A549 (cell line): ENCODE data around the gene UACA. TPM values are rescaled to one million over a fixed set of nuclear protein-coding genes. Genes with fewer than 3 reads are reported as not detected.

Experiments used
- ATAC-seq, 2 experiments: fragments of 200-7000 bp in 1 of 2; fragments of >200 bp in 1 of 2; cut with Nextera tagmentation in 1 of 2; cut with Tn5 transposase in 1 of 2; 3 replicates each; pipeline versions ENCODE4 v1.8.0 to v1.9.1; 2018 to 2020; ENCODE audit warnings: mild to moderate bottlenecking in 1 of 2, moderate library complexity in 1 of 2
- CTCF ChIA-PET: fragments of 300-600 bp; sonication (Branson Sonifier 250); formaldehyde crosslinking; extraction: SDS; loops from one replicate; lab custom pipeline; 2021; ENCODE audit warnings: antibody characterized with exemption, inconsistent platforms; lab: Yijun Ruan, JAX
- POLR2A ChIA-PET: fragments of 350-600 bp; formaldehyde crosslinking; extraction: SDS; loops from one replicate; lab custom pipeline; 2021; ENCODE audit warnings: antibody characterized with exemption, inconsistent platforms; lab: Yijun Ruan, JAX
- DNase-seq, 2 experiments: peaks; one replicate each; pipeline versions ENCODE4 v3.0.0 to v3.0.0-alpha.2; 2011 to 2016; ENCODE audit warnings: low read depth in 1 of 2, low spot score in 1 of 2
- FAIRE-seq: peaks from 2 replicates; lab custom pipeline; 2011; peaks lifted over from hg19 to GRCh38; lab: Jason Lieb, UNC
- H3K27ac ChIP-seq, 2 experiments: fragments of >200 bp; sonication (Bioruptor Twin); formaldehyde crosslinking; 3 replicates each; pipeline ENCODE4 v1.5.1; 2016 to 2017
- H3K4me1 ChIP-seq: fragments of >200 bp; sonication (Bioruptor Twin); formaldehyde crosslinking; 3 replicates; pipeline ENCODE4 v1.6.1; 2016
- H3K4me2 ChIP-seq: fragments of >200 bp; sonication (Bioruptor Twin); formaldehyde crosslinking; 3 replicates; pipeline ENCODE4 v1.6.1; 2016
- H3K4me3 ChIP-seq: fragments of >200 bp; sonication (Bioruptor Twin); formaldehyde crosslinking; 3 replicates; pipeline ENCODE4 v1.5.1; 2016
- H3K9me3 ChIP-seq: fragments of >200 bp; sonication (Bioruptor Twin); formaldehyde crosslinking; 3 replicates; pipeline ENCODE4 v1.6.1; 2016
- ATOH8 ChIP-seq: fragments of 250-450 bp; sonication (Bioruptor Pico); IDR thresholded peaks from 2 replicates; pipeline ENCODE4 v1.5.0; 2020; ENCODE audit warnings: low read depth, mild to moderate bottlenecking, moderate library complexity
- BCL3 ChIP-seq: fragments of >200 bp; sonication (Bioruptor Twin); formaldehyde crosslinking; IDR thresholded peaks from 3 replicates; pipeline ENCODE4 v1.6.1; 2016
- CHD2 ChIP-seq: fragments of 150-350 bp; IDR thresholded peaks from 2 replicates; pipeline ENCODE4 v1.6.1; 2014; ENCODE audit warnings: low read length; ENCODE audit not compliant: partially characterized antibody
- CHD4 ChIP-seq: fragments of 200-600 bp; sonication (generic); IDR thresholded peaks from 2 replicates; pipeline ENCODE4 v1.6.1; 2016; ENCODE audit warnings: antibody characterized with exemption, mild to moderate bottlenecking, borderline replicate concordance
- E2F6 ChIP-seq: IDR thresholded peaks from 2 replicates; pipeline ENCODE4 v1.6.1; 2012; ENCODE audit warnings: low read depth, borderline replicate concordance
- EHF ChIP-seq: fragments of 250-450 bp; sonication (Bioruptor Pico); IDR thresholded peaks from 2 replicates; pipeline ENCODE4 v1.5.0; 2020; ENCODE audit warnings: mild to moderate bottlenecking
- EP300 ChIP-seq, 2 experiments: fragments of >200 bp; sonication (Bioruptor Twin); formaldehyde crosslinking; IDR thresholded peaks; 2 replicates in 1 of 2; 3 replicates in 1 of 2; pipeline ENCODE4 v1.6.1; 2016 to 2017
- ESRRA ChIP-seq: fragments of 150-350 bp; IDR thresholded peaks from 2 replicates; pipeline ENCODE4 v1.6.1; 2014; ENCODE audit warnings: mild to moderate bottlenecking, low read length, borderline replicate concordance
- FOSL2 ChIP-seq, 2 experiments: fragments of 450-650 bp in 1 of 2; fragments of >200 bp in 1 of 2; sonication (Bioruptor Twin) in 1 of 2; formaldehyde crosslinking; IDR thresholded peaks; 2 replicates each; pipeline versions ENCODE4 v1.5.0 to v1.6.1; 2016 to 2020; ENCODE audit warnings: mild to moderate bottlenecking in 1 of 2, moderate library complexity in 1 of 2
- FOXS1 ChIP-seq: fragments of 250-450 bp; sonication (Bioruptor Pico); IDR thresholded peaks from 2 replicates; pipeline ENCODE4 v1.5.0; 2020; ENCODE audit warnings: mild to moderate bottlenecking, moderate library complexity
- KDM1A ChIP-seq: fragments of 200-600 bp; sonication (generic); IDR thresholded peaks from 2 replicates; pipeline ENCODE4 v1.6.1; 2016; ENCODE audit warnings: low read depth, mild to moderate bottlenecking
- KDM5A ChIP-seq: fragments of 200-600 bp; sonication (generic); IDR thresholded peaks from 2 replicates; pipeline ENCODE4 v1.6.1; 2016; ENCODE audit warnings: antibody characterized with exemption, mild to moderate bottlenecking
- MYC ChIP-seq: IDR thresholded peaks from 2 replicates; pipeline ENCODE4 v1.6.1; 2012; ENCODE audit warnings: mild to moderate bottlenecking, inconsistent platforms, low read length, improper control_type of control experiment, borderline replicate concordance
- NPAS2 ChIP-seq: fragments of 250-450 bp; sonication (Bioruptor Pico); IDR thresholded peaks from 2 replicates; pipeline ENCODE4 v1.8.0; 2022; ENCODE audit warnings: mild to moderate bottlenecking, moderate library complexity, borderline replicate concordance
- NR3C1 ChIP-seq: fragments of >200 bp; sonication (Bioruptor Twin); formaldehyde crosslinking; IDR thresholded peaks from 3 replicates; pipeline ENCODE4 v1.6.1; 2017
- PHF8 ChIP-seq: fragments of 200-600 bp; sonication (generic); IDR thresholded peaks from 2 replicates; pipeline ENCODE4 v1.6.1; 2016; ENCODE audit warnings: low read depth, mild to moderate bottlenecking, antibody characterized with exemption, moderate library complexity, borderline replicate concordance
- POLR2A ChIP-seq: IDR thresholded peaks from 2 replicates; pipeline ENCODE4 v1.6.1; 2012; ENCODE audit warnings: mild to moderate bottlenecking, low read length
- POLR2AphosphoS2 ChIP-seq: conservative IDR thresholded peaks from 2 replicates; pipeline ENCODE4 v1.6.1; 2012; ENCODE audit warnings: low read length, improper control_type of control experiment, inconsistent platforms
- RAD21 ChIP-seq, 2 experiments: fragments of >200 bp in 1 of 2; sonication (Bioruptor Twin) in 1 of 2; formaldehyde crosslinking in 1 of 2; IDR thresholded peaks in 1 of 2; conservative IDR thresholded peaks in 1 of 2; 2 replicates in 1 of 2; 3 replicates in 1 of 2; pipeline ENCODE4 v1.6.1; 2012 to 2018; ENCODE audit warnings: inconsistent platforms in 1 of 2
- RCOR1 ChIP-seq: fragments of 150-350 bp; IDR thresholded peaks from 2 replicates; pipeline ENCODE4 v1.6.1; 2014; ENCODE audit warnings: antibody characterized with exemption, low read length, low read depth
- RFX5 ChIP-seq: fragments of 450-650 bp; IDR thresholded peaks from 2 replicates; pipeline ENCODE4 v1.7.1; 2014; ENCODE audit warnings: antibody characterized with exemption, mild to moderate bottlenecking, moderate library complexity
- SMC3 ChIP-seq: fragments of >200 bp; sonication (Bioruptor Twin); formaldehyde crosslinking; IDR thresholded peaks from 3 replicates; pipeline ENCODE4 v1.6.1; 2018; ENCODE audit warnings: inconsistent platforms
- TFCP2L1 ChIP-seq: fragments of 250-450 bp; sonication (Bioruptor Pico); IDR thresholded peaks from 2 replicates; pipeline ENCODE4 v1.5.0; 2021; ENCODE audit warnings: mild to moderate bottlenecking
- USF2 ChIP-seq: fragments of 450-650 bp; IDR thresholded peaks from 2 replicates; pipeline ENCODE4 v1.6.1; 2014; ENCODE audit warnings: antibody characterized with exemption
- ZNF302 ChIP-seq: fragments of 250-450 bp; sonication (Bioruptor Pico); IDR thresholded peaks from 2 replicates; pipeline ENCODE4 v1.9.0; 2021; ENCODE audit warnings: inconsistent platforms, mild to moderate bottlenecking, moderate library complexity
- ZSCAN20 ChIP-seq: fragments of 250-450 bp; sonication (Bioruptor Pico); IDR thresholded peaks from 2 replicates; pipeline ENCODE4 v1.8.0; 2022; ENCODE audit warnings: mild to moderate bottlenecking, moderate library complexity
- WGBS: methylation state at CpG from one replicate; pipeline ENCODE4 v1.1.6; 2017; ENCODE audit errors: missing lambda C conversion rate; 5-methylcytosine and 5-hydroxymethylcytosine counted together
- polyA plus RNA-seq, 4 experiments: library from polyadenylated mRNA; depleted of rRNA in 3 of 4; stranded (reverse); fragments of >200 nt; fragmentation: RNase III in 1 of 4; extraction: RNeasy Plus Mini Kit Qiagen cat#74134 plus additional on column Dnase treatment in 1 of 4; gene quantifications; 2 replicates in 3 of 4; 3 replicates in 1 of 4; pipeline ENCODE4 v1.2.3, GENCODE V29; 2011 to 2017

UACA gene
- polyA plus RNA-seq, 2 of the 4 experiments (the other 2 are of a cell fraction), result 31.9 to 80.4 TPM

DNA sequence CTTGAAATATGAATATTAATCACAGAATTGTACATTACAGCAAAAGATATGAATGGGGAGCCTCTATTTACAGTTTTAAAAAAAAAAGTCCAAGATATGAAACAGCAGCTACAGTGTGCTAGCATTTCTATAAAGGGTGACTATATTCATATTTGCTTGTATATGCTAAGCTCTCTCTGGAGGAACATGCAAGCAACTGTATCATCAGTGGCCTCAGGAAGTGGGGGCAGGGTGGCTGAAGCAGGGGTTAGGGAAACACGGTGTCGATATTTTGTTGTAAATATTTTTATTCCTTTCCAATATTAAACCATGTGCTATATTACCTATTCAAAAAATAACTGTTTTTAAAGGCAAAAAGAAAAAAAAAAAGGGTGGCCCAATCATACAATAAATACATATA lies 2.3 kb downstream of the UACA start:
- WGBS, result 17% methylated on average over 2 of the region's 2 CpGs
- FAIRE-seq, result peak; percentile 74
- no peak for ATAC-seq
- H3K4me1 ChIP-seq, result peaks cover 53% of the 10 kb centered on the region
- H3K9me3 ChIP-seq, result no peaks in the 10 kb centered on the region
- TF ChIP-seq FOXS1 (CRISPR knock-in tag), result no peak
- peak overlapping the region; percentile 93; the same call in 2 of the 3 replicates for H3K4me3 ChIP-seq
- DNase-seq, result no peak
- H3K4me2 ChIP-seq, result peak overlapping the region; percentile 90
- H3K27ac ChIP-seq, result peak overlapping the region; percentile 13 to 92; a peak in 1 of 6 replicates
- CTCF ChIA-PET, result interaction anchor here (0.9 to 4.6 kb wide), 7 partner anchors 9 to 75 kb away, joined by 3 to 36 read pairs (median 4); no protein-coding TSS in a partner anchor
- POLR2A ChIA-PET, result interaction anchor here (0.8 to 1.5 kb wide), 5 partner anchors 9 to 18 kb away, joined by 3 to 5 read pairs (median 3); no protein-coding TSS in a partner anchor

- no peaks in the 10 kb centered on the region for H3K9me3 ChIP-seq
- peaks cover 41% of the 10 kb centered on the region for H3K4me1 ChIP-seq
- TF ChIP-seq POLR2A (0 out of 2 replicates have a peak, but pooled peaks have one; percentile 6), CHD4 (no peak)
- TF ChIP-seq, all 56 proteins: peak for 1
- WGBS, result 52% methylated on average over 9 of the region's 9 CpGs
- Histone ChIP-seq H3K4me2 (peak overlapping the region; percentile 49), H3K4me3 (no peak overlapping the region), H3K27ac (peak overlapping the region in 1 of 2 experiments; percentile 55; a peak in 3 of 6 replicates)
- ATAC-seq (no peak), FAIRE-seq (no peak), DNase-seq (no peak)
- ChIA-PET CTCF (interaction anchor here (0.5 to 4.6 kb wide), 4 partner anchors 36 to 77 kb away, joined by 3 to 36 read pairs (median 5); no protein-coding TSS in a partner anchor), POLR2A (no interaction called here)
Observed at GRCh38 chr15:70758790-70759462, 4.4 kb downstream of the UACA start.

DNA sequence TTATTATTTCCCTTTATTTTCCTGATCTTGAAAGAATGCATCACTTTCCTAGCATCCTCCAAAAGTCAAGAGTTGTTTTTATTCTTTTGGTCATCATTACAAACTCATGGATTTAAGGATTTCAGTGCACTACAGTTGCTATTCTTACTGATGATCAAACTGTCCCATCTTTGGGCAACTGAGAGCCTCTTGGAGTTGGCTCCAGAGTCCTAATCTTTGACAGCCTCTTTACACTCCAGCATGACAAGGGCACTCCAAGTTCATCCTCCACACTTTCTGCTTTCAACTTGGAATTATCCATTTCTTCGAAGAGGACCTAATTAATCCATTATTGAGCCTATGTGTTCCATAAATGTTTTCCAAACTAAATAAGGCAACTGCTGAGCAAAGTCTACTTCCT lies 5.7 kb downstream of the UACA start:
- FAIRE-seq, result no peak
- POLR2A ChIA-PET, result no interaction called here

DNA sequence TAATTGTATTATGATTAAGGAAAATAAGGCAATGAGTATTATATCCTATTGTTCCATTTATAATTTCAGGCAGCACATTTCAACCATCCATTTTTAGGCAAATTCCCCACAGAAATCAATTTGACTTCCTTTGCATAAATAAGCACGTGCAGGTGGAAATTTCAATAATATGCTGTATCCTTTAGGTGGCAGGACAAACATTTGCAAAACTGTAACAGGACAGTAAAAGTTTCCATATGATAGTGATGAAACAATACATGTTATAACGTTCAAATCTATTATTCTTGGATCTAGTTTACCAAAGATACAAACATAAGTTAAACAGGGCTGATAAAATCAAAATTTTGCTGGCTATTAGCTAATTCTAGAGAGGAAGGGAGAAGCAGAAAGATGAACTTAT lies 8.5 kb downstream of the UACA start:
- H3K4me3 ChIP-seq, result no peak overlapping the region
- peak; percentile 91 for FAIRE-seq
- POLR2A ChIA-PET, result interaction anchor here (0.7 kb wide), 1 partner anchor 79 kb away, joined by 3 read pairs; no protein-coding TSS in a partner anchor
- H3K4me1 ChIP-seq, result peaks cover 35% of the 10 kb centered on the region
- no peaks in the 10 kb centered on the region for H3K9me3 ChIP-seq
- CTCF ChIA-PET, result interaction anchor here (0.8 to 3.9 kb wide), 11 partner anchors 11 to 73 kb away, joined by 3 to 18 read pairs (median 7); no protein-coding TSS in a partner anchor
- no peak overlapping the region for H3K4me2 ChIP-seq
- no peak for DNase-seq
- ATAC-seq, result no peak
- 47% methylated on average over 2 of the region's 2 CpGs for WGBS
- H3K27ac ChIP-seq, result no peak overlapping the region
- TF ChIP-seq FOXS1 (CRISPR knock-in tag) (no peak), EP300 (IDR thresholded peaks at IDR 0.05) (no peak), E2F6 (no peak), RAD21 (conservative IDR thresholded peaks at IDR 0.05 in 1 of 2, IDR thresholded peaks at IDR 0.05 in 1 of 2) (peak; percentile 36 to 49; a peak in 4 of 5 replicates), NR3C1 (no peak), RCOR1 (no peak), ESRRA (no peak), BCL3 (no peak), FOSL2 (IDR thresholded peaks at IDR 0.05) (no peak), FOSL2 (CRISPR knock-in tag; IDR thresholded peaks at IDR 0.05) (no peak), RFX5 (no peak)

More for the DNA sequence above, 5.7 kb downstream of the UACA start:
- Histone ChIP-seq H3K4me2 (no peak overlapping the region), H3K9me3 (no peaks in the 10 kb centered on the region), H3K27ac (no peak overlapping the region), H3K4me1 (peaks cover 45% of the 10 kb centered on the region), H3K4me3 (no peak overlapping the region)
- WGBS, result 98% methylated on average over 1 of the region's 1 CpG
- DNase-seq (no peak), ATAC-seq (no peak)
- TF ChIP-seq ATOH8 (CRISPR knock-in tag) (no peak), TFCP2L1 (CRISPR knock-in tag) (no peak), ZNF302 (no peak), MYC (no peak), KDM5A (no peak), POLR2A (no peak), ZSCAN20 (CRISPR knock-in tag) (no peak), EHF (CRISPR knock-in tag) (no peak), SMC3 (no peak), USF2 (no peak), CHD2 (no peak), PHF8 (no peak), KDM1A (no peak), E2F6 (no peak), POLR2AphosphoS2 (no peak), NPAS2 (CRISPR knock-in tag) (no peak), RFX5 (no peak)
- CTCF ChIA-PET, result interaction anchor here (0.8 to 4.6 kb wide), 6 partner anchors 20 to 55 kb away, joined by 4 to 36 read pairs (median 10); no protein-coding TSS in a partner anchor
